Measurements from ENCODE around the gene EPHB2.

Gene EPHB2

DNA sequence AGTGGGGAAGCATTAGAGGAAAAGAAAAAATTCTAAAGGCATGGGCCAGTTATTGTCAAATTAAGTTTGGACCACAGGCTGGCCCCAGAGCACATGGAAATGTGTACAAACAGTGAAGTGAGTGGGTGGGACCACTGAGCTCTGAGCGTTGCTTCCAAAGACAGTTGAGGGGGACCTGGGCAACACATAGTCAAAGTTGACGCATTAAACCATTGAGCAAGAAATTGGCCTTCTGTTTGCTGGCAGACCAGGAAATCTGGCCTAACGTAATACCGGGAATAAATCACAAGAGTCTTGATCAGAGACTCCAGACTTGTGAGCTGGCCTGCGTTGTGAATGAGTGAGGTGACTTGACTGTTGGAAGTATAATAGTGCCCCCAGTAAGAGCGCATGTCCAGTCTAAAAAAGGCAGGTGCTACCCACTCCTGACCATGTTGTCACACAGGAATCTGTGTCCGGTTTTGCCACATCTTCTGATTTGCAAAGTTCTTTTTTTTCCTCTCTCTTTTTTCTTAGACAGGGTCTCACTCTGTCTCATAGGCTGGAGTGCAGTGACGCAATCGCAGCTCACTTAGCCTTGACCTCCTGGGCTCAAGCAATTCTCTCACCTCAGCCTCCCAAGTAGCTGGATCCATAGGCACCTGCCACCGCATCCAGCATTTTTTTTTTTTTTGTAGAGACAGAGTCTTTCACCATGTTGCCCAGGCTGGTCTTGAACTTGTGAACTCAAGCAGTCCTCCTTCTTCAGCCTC, 10.7 kb downstream of the EPHB2 start:
- no peak for DNase-seq (ENCODE audit: extremely low read depth, insufficient read length)

DNA sequence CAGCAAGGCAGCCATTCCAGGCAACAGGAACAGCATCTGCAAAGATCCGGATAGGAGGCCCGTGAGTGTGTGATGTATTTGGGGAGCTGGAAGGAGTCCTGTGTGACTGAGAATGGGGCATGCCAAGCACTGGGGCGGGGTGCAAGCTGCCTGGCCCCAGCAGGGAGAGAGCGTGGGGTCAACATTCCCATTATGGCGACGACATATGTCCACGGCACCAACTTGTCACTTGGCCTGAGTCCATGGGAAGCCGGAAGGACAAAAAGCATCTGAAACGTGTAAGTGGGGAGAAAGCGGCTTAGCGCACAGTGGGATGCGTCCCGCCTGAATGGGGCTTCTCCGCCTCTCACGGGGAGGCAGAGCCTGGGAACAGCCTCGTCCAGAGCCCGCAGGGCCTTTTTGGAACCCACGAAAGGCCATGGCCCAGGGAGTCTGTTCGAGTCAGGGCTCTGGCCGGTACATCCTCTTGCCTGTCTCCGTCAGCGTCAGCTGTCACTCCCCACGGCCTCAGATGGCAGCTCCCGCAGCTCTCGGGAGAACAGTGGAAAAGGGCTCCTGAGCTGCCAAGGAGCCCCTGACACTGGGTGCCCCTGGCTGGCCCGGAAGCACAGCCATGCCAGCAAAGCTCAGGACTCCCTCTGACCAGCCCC, 12.4 kb downstream of the EPHB2 start:
- H3K27me3 ChIP-seq (replicated peaks; ENCODE audit: control insufficient read depth, insufficient read depth, low read length): peaks cover 2% of the 10 kb centered on the region
- H3K36me3 ChIP-seq (ENCODE audit: control insufficient read depth, insufficient read depth, low read length): no peaks in the 10 kb centered on the region
- no peak for DNase-seq (ENCODE audit: extremely low read depth, insufficient read length)
- TF ChIP-seq, protein P1, sequence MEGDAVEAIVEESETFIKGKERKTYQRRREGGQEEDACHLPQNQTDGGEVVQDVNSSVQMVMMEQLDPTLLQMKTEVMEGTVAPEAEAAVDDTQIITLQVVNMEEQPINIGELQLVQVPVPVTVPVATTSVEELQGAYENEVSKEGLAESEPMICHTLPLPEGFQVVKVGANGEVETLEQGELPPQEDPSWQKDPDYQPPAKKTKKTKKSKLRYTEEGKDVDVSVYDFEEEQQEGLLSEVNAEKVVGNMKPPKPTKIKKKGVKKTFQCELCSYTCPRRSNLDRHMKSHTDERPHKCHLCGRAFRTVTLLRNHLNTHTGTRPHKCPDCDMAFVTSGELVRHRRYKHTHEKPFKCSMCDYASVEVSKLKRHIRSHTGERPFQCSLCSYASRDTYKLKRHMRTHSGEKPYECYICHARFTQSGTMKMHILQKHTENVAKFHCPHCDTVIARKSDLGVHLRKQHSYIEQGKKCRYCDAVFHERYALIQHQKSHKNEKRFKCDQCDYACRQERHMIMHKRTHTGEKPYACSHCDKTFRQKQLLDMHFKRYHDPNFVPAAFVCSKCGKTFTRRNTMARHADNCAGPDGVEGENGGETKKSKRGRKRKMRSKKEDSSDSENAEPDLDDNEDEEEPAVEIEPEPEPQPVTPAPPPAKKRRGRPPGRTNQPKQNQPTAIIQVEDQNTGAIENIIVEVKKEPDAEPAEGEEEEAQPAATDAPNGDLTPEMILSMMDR (IDR thresholded peaks at IDR 0.05; ENCODE audit: insufficient read depth, low read length, poor library complexity, severe bottlenecking): no peak
- no peak overlapping the region for H3K4me3 ChIP-seq (replicated peaks; ENCODE audit: low read depth, low read length)

More for the DNA sequence above, 10.7 kb downstream of the EPHB2 start:
- TF ChIP-seq, protein P1 (IDR thresholded peaks at IDR 0.05; ENCODE audit: insufficient read depth, low read length, poor library complexity, severe bottlenecking): no peak
- peaks cover 4% of the 10 kb centered on the region for H3K27me3 ChIP-seq (replicated peaks; ENCODE audit: control insufficient read depth, insufficient read depth, low read length)
- no peaks in the 10 kb centered on the region for H3K36me3 ChIP-seq (ENCODE audit: control insufficient read depth, insufficient read depth, low read length)
- no peak overlapping the region for H3K4me3 ChIP-seq (replicated peaks; ENCODE audit: low read depth, low read length)

DNA sequence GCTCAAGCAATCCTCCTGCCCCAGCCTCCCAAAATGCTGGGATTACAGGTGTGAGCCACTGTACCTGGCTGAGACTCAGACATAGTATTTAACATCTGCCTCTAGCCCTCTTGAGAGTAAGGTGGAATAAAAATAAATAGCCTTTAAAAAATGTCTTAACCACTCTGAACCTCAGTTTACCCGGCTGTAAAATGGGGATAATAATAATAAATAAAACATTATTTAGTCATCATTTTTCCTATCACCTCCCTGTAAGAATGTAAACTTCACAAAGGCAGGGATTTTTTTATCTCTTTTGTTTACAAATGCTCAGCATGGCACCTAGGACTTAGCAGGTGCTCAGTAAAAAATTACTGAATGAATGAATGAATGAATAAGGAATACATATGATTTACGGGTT, 17.2 kb downstream of the EPHB2 start:
- H3K4me3 ChIP-seq (replicated peaks; ENCODE audit: low read depth, low read length): no peak overlapping the region
- TF ChIP-seq, protein P1 (IDR thresholded peaks at IDR 0.05; ENCODE audit: insufficient read depth, low read length, poor library complexity, severe bottlenecking): no peak
- H3K27me3 ChIP-seq (replicated peaks; ENCODE audit: control insufficient read depth, insufficient read depth, low read length): peaks cover 4% of the 10 kb centered on the region
- no peak for DNase-seq (ENCODE audit: extremely low read depth, insufficient read length)
- H3K36me3 ChIP-seq (ENCODE audit: control insufficient read depth, insufficient read depth, low read length): no peaks in the 10 kb centered on the region

DNA sequence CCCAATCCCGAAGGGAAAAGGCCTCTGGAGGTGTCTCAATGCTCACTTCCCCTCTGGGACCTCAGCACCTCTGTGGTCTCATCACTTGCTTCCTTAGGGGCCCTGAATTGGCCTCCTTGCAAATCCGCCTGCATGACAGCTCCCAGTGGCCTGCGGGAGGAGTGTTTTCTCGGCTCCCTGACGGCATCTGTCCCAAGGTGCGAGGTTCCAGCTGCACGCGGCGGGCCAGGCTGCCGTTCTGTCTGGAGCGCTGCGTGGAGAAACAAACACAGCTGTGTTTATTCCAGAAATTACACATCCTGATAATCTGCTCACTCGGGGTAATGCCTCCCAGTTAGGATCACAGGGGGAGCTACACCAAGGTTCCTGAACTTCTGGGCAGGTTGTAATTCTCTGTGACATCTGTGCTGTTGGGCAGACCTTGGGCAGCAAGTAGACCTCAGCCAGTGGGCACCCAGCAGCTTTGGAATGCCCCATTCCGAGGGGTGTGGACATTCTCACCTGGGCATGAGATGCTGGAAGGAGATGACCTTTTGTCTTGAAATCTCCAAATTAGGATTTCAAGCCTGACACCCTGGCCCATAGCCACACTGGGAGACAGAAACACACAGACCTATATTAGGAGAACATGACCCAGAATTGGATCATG, 18.2 kb downstream of the EPHB2 start:
- H3K27me3 ChIP-seq (replicated peaks; ENCODE audit: control insufficient read depth, insufficient read depth, low read length): peaks cover 4% of the 10 kb centered on the region
- no peaks in the 10 kb centered on the region for H3K36me3 ChIP-seq (ENCODE audit: control insufficient read depth, insufficient read depth, low read length)
- no peak for DNase-seq (ENCODE audit: extremely low read depth, insufficient read length)
- TF ChIP-seq, protein P1 (IDR thresholded peaks at IDR 0.05; ENCODE audit: insufficient read depth, low read length, poor library complexity, severe bottlenecking): no peak
- no peak overlapping the region for H3K4me3 ChIP-seq (replicated peaks; ENCODE audit: low read depth, low read length)

DNA sequence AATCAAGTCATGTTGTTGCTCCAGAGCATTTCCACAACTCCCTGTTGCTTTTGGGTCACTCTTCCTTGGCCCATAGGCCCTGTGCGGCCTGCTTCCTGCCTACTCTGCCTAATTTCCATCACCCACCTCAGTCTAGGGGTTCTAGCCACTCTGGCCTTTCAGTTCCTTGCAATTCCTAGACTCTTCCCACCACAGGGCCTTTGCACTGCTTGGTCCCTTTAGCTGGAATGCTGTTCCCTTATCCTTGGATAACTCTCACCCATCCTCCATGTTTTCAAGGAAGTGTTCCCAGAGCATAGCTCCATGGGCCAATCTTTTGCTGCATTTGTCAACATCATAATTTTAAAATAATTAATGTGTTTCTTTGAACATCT, 18.7 kb downstream of the EPHB2 start:
- TF ChIP-seq, protein P1 (IDR thresholded peaks at IDR 0.05; ENCODE audit: insufficient read depth, low read length, poor library complexity, severe bottlenecking): no peak
- H3K36me3 ChIP-seq (ENCODE audit: control insufficient read depth, insufficient read depth, low read length): no peaks in the 10 kb centered on the region
- no peak overlapping the region for H3K4me3 ChIP-seq (replicated peaks; ENCODE audit: low read depth, low read length)
- DNase-seq (ENCODE audit: extremely low read depth, insufficient read length): no peak
- peaks cover 4% of the 10 kb centered on the region for H3K27me3 ChIP-seq (replicated peaks; ENCODE audit: control insufficient read depth, insufficient read depth, low read length)

Measured in GM06990 (cell line).